Natural killer cell treated with Interleukin-12 subunit alpha and Interleukin-12 subunit beta and Interleukin-15 and Interleukin-18, amount 100 ng/mL, for 72 hours (primary cell): ENCODE data around the gene ITGAE. TPM values are rescaled to one million over a fixed set of nuclear protein-coding genes. Genes with fewer than 3 reads are reported as not detected.
"Not testable (repeated sequence)": the region's sequence is repeated elsewhere in the genome, so short reads cannot be mapped to it uniquely, and the experiment has no call there.

Source experiments
- ATAC-seq, 2 donors: fragments of 150-1000 bp; cut with Tn5 transposase in 1 of 2; sonication (Bioruptor Pico), chemical (Tn5 transposase) in 1 of 2; 2 replicates each; pipeline ENCODE4 v1.10.0; 2021
- DNase-seq: peaks from one replicate; pipeline ENCODE4 v3.0.0; 2022; ENCODE audit warnings: low spot score
- H3K27ac Mint-ChIP-seq, 2 donors: 1 replicate in 1 of 2; 2 replicates in 1 of 2; pipeline ENCODE4 v1.8.0; 2022; ENCODE audit warnings: mixed read lengths in 2 of 2, mild to moderate bottlenecking in 1 of 2, moderate library complexity in 1 of 2
- H3K27me3 Mint-ChIP-seq, 2 donors: 1 replicate in 1 of 2; 2 replicates in 1 of 2; pipeline ENCODE4 v1.8.0; 2022; ENCODE audit warnings: mixed read lengths in 2 of 2
- H3K36me3 Mint-ChIP-seq: one replicate; pipeline ENCODE4 v1.8.0; 2022; ENCODE audit warnings: mixed read lengths
- H3K4me1 Mint-ChIP-seq, 2 donors: 1 replicate in 1 of 2; 2 replicates in 1 of 2; pipeline ENCODE4 v1.8.0; 2022; ENCODE audit warnings: low read depth in 2 of 2, mixed read lengths in 2 of 2, mild to moderate bottlenecking in 1 of 2
- H3K4me3 Mint-ChIP-seq: one replicate; pipeline ENCODE4 v1.8.0; 2022; ENCODE audit warnings: mixed read lengths
- H3K9me3 Mint-ChIP-seq: 2 replicates; pipeline ENCODE4 v1.8.0; 2022; ENCODE audit warnings: mixed read lengths
- total RNA-seq, 2 donors: library from RNA; stranded (reverse); gene quantifications; one replicate each; pipeline ENCODE4 v1.2.3, GENCODE V29; 2022

Gene ITGAE, protein sequence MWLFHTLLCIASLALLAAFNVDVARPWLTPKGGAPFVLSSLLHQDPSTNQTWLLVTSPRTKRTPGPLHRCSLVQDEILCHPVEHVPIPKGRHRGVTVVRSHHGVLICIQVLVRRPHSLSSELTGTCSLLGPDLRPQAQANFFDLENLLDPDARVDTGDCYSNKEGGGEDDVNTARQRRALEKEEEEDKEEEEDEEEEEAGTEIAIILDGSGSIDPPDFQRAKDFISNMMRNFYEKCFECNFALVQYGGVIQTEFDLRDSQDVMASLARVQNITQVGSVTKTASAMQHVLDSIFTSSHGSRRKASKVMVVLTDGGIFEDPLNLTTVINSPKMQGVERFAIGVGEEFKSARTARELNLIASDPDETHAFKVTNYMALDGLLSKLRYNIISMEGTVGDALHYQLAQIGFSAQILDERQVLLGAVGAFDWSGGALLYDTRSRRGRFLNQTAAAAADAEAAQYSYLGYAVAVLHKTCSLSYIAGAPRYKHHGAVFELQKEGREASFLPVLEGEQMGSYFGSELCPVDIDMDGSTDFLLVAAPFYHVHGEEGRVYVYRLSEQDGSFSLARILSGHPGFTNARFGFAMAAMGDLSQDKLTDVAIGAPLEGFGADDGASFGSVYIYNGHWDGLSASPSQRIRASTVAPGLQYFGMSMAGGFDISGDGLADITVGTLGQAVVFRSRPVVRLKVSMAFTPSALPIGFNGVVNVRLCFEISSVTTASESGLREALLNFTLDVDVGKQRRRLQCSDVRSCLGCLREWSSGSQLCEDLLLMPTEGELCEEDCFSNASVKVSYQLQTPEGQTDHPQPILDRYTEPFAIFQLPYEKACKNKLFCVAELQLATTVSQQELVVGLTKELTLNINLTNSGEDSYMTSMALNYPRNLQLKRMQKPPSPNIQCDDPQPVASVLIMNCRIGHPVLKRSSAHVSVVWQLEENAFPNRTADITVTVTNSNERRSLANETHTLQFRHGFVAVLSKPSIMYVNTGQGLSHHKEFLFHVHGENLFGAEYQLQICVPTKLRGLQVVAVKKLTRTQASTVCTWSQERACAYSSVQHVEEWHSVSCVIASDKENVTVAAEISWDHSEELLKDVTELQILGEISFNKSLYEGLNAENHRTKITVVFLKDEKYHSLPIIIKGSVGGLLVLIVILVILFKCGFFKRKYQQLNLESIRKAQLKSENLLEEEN
- total RNA-seq: 10 to 100 TPM; 73.9 to 97.8 TPM

DNA sequence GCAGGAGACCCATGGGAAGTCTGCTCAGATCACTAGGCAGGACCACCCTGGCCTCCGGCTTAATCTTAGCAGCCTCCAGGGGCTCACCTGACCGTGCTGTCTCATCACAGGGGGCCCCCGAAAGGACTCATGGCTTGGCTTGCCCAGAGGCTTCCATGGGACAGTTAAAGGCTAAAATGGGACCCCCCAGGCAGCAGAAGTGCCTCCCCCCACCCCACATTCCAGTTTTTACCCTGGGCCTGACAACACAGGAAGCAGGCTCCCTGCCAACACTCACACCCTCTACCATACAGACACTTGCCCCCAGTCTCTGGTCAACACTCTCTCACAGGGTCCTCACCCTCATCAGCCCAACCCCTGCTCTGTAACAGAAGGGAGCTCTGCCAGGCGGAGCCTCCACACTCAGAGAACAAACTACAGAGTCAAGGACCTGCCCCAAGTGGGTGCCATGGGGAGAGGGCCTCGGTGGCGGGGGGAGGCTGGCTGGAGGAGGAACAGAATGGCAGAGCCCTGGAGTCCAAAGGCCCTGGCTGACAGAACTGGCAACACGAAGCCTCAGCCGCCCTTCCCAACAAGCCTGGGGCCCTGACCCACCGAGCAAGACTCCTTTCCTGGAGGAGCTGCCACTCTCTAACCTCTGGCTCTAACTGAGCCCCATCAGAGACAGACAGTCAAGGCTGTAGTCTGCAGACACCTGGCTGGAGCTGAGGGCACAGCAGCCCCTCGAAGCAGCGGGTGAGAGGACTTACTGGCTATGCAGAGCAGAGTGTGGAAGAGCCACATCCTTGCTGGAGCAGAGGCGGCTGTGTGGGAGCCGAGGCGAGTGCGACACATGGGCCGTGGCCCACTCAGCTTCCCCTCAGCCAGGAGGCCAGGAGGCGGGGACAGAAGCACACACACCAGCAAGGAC lies at the start of gene ITGAE:
TSS of gene ITGAE (minus strand) at position 827 of the 910 bp plus-strand sequence. CDS start at position 783, 44 bp downstream.
- no peak for DNase-seq
- Mint-ChIP-seq H3K9me3 (no peaks in the 10 kb centered on the region), H3K27me3 (peaks cover 0 to 2% of the 10 kb centered on the region in 2 donors), H3K4me1 (peaks cover 39 to 41% of the 10 kb centered on the region in 2 donors), H3K4me3 (no peak within 1 kb of the TSS), H3K27ac (no peak within 1 kb of the TSS), H3K36me3 (peaks cover 8% of the 10 kb centered on the region)
- ATAC-seq: no peak

DNA sequence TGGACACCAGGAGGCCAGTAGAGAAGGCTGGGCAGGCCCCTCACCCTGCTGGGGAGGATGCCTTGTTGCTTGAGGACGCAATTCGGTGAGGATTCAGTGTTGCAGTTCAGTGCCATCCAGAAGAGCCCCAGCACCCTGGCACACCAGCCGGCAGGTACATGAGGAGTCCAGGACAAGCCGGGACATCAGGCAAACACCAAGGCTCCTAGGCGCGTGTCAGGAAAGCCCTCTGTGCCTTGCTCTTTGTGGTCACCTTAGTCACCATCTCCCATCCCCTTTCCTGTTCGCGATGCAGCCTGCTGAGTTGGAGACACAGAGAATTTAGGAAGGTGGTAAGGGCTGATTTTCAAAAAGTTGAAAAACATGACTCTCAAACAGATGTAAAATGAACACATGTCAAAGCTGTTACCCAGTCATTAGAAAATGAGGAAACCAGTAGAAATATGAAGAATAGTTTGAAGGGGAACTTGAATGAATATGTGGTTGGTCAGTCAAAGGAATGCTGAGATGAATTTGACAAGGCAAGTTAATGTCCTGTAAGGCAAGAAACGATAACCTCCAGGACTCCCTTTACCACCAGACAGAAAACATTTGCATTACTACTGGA lies 47.3 kb upstream of the ITGAE start:
- no peaks in the 10 kb centered on the region for H3K9me3 Mint-ChIP-seq
- H3K4me1 Mint-ChIP-seq: peaks cover 16 to 26% of the 10 kb centered on the region in 2 donors
- H3K27me3 Mint-ChIP-seq: peaks cover 11 to 25% of the 10 kb centered on the region in 2 donors
- H3K4me3 Mint-ChIP-seq: no peak overlapping the region
- no peak for DNase-seq
- no peak for ATAC-seq
- H3K27ac Mint-ChIP-seq: no peak overlapping the region
- H3K36me3 Mint-ChIP-seq: peaks cover 5% of the 10 kb centered on the region

DNA sequence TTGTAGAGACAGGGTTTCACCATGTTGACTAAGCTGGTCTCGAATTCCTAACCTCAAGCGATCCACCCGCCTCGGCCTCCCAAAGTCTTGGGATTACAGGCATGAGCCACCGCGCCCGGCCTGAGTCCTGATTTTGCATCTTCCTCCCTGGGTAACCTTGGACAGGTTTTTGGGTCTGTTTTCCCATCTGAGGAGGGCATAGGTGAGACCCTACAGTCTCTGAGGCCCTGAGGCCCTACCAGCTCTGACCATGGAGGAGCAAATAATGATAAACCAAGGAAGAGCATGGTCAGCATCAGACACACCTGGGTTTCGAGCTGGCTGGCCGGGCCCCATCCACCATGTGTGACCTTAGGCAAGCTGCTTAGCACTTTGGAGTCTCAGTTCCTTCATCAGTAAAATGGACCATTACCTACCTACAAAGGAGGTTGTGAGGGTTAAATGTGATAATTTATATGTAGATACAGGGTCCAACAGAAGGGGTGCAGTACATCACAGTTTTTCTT lies 46.2 kb upstream of the ITGAE start:
- peaks cover 17 to 26% of the 10 kb centered on the region in 2 donors for H3K4me1 Mint-ChIP-seq
- H3K36me3 Mint-ChIP-seq: peaks cover 5% of the 10 kb centered on the region
- peak overlapping the region in 1 of 2 donors; percentile 27 for H3K27ac Mint-ChIP-seq
- H3K27me3 Mint-ChIP-seq: peaks cover 8 to 18% of the 10 kb centered on the region in 2 donors
- no peak overlapping the region for H3K4me3 Mint-ChIP-seq
- H3K9me3 Mint-ChIP-seq: no peaks in the 10 kb centered on the region
- DNase-seq: no peak
- ATAC-seq: no peak

DNA sequence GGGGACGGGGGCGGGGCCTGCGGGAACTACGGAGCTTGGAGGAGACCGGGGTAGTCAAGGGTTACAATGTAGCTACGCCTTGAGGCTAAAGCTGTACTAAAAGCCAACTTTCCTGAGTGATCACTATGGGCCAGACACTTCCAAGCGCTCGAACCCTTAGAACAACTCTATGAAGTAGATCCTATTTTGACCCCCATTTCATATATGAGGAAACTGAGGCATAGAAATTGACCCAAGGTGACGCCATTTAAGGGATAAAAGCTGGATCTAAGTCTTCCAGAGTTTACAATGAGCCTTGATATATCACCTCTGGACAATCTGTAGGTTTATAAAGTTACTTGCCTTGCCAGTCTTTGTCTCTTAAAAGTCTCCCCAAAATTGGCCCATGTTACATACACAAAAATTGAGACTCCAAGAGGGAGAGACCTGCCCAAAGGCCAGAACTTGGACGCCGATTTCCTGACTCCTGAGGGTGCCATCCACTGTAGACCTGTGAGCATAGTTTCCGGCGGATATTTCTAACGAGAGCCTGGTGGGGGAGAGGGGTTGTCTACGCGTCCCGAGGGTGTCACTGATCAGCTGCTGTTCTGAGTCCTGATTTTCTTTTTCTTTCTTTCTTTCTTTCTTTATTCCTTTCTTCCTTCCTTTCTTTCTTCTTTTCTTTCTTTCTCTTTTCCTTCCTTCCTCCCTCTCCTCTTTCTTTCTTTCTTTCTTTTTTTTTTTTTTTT lies 45.6 kb upstream of the ITGAE start:
- Mint-ChIP-seq H3K4me1 (peaks cover 17 to 26% of the 10 kb centered on the region in 2 donors), H3K27me3 (peaks cover 1 to 11% of the 10 kb centered on the region in 2 donors), H3K9me3 (no peaks in the 10 kb centered on the region), H3K36me3 (peaks cover 5% of the 10 kb centered on the region), H3K4me3 (peak overlapping the region; percentile 93), H3K27ac (peak overlapping the region in 1 of 2 donors; percentile 77)
- DNase-seq (no peak), ATAC-seq (no peak)

DNA sequence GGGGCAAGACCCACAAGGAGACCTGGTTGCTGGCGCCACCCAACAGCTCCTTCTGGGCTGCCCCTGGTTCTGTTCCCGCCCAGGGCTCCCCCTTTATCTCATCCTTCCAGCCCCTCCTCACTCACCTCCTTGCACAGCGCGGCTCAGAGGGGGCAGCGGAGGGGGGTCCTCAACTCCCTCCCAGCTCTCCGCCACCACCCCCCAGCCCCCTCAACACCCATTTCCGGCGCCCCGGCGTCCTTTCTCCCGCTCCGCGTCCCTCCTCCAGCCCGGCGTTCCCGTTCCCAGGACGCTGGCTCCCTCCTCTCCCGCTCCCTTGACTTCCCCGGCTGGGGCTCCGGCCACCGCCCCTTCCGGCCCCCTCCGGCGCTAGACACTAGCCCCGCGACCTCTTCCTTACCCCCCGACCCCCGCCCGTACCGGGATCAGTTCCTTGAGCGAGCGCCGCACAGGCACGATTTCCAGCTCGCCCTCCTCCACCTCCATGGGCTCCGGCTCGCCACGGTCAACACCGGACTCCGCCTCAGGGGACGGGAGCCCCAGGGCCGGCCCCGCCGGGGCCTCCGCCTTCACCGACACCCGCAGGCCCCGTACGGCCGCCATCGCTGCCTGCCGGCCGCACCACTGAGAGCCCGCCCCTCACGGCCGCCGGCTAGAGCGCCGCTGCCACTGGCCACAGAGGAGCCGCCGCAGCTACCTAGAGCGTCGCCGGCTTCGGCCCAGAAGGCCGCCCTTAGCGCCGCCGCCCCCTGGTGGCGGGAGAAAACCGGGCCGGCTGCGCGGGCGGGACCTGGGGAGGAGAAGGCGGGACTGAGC lies 44.8 kb upstream of the ITGAE start, which contains the start of gene NCBP3:
TSS of gene NCBP3 (minus strand) at position 626 of the 816 bp plus-strand sequence. CDS start at position 603, 23 bp downstream.
- Mint-ChIP-seq H3K4me3 (peak within 1 kb of the TSS; percentile 93), H3K4me1 (peaks cover 22 to 32% of the 10 kb centered on the region in 2 donors), H3K27ac (peak within 1 kb of the TSS; percentile 77 to 93), H3K9me3 (no peaks in the 10 kb centered on the region), H3K36me3 (peaks cover 7% of the 10 kb centered on the region), H3K27me3 (peaks cover 0 to 8% of the 10 kb centered on the region in 2 donors)
- DNase-seq (peak; percentile 93), ATAC-seq (peak; percentile 99)

DNA sequence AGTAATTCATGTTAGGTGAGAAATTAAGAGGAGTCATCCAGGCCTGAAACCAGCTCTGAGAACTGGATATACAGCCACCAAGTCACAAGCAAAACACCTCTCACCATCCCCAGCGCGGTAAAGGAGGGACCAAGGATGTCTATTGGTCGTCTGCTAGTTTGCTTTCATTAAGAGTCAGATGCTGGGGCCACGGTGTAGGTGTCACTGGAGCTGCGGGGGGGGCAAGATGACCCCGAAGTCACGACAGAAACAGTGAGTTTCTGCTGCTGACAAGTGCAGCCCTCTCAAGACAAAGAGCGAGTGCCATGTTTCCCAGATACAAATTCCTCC lies 44.3 kb upstream of the ITGAE start:
- Mint-ChIP-seq H3K4me1 (peaks cover 27 to 36% of the 10 kb centered on the region in 2 donors), H3K27me3 (peaks cover 0 to 8% of the 10 kb centered on the region in 2 donors), H3K36me3 (peaks cover 12% of the 10 kb centered on the region), H3K9me3 (no peaks in the 10 kb centered on the region), H3K4me3 (peak overlapping the region; percentile 93), H3K27ac (peak overlapping the region; percentile 77 to 93)
- DNase-seq (no peak), ATAC-seq (peak; percentile 28 to 56)

DNA sequence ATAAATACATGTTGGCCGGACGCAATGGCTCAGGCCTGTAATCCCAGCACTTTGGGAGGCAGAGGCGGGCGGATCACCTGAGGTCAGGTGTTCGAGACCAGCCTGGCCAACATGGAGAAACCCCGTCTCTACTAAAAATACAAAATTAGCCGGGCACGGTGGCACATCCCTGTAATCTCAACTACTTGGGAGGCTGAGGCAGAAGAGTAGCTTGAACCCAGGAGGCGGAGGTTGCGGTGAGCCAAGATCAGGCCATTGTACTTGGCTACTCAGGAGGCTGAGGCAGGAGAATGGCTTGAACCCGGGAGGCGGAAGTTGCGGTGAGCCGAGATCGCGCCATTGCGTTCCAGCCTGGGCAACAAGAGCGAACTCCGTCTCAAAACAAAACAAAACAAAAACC lies 43.6 kb upstream of the ITGAE start:
- not testable (repeated sequence) for DNase-seq

DNA sequence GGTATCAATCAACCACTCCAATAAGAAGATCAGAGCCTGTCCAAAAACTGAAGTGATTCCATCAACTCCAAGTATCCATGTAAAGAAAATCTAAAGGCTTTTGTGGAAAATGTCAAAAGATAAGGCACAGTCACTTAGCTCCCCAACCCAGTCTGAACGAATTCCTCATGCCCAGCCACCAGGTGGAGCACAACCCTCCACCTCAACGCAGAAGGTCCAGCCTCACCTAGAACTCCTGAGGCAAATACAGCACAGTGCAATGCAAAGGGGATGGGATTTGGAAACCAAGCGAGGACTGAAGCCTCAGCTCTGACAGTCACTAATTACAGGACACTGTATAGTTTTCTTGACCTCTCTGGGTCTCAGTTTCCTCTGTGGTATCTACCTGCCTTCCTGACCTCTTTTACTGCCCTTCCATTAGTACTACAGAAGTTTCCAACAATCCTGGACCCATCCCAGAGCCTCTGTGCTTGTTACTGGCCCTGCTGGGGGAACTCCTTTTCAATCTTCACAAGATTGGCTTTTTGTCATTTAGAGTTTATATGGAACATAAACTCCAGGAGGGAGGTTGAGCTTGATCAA lies 43.0 kb upstream of the ITGAE start:
- Mint-ChIP-seq H3K4me1 (peaks cover 32 to 36% of the 10 kb centered on the region in 2 donors), H3K36me3 (peaks cover 19% of the 10 kb centered on the region), H3K27me3 (no peaks in the 10 kb centered on the region), H3K4me3 (peak overlapping the region; percentile 93), H3K27ac (peak overlapping the region; percentile 39 to 77), H3K9me3 (no peaks in the 10 kb centered on the region)
- ATAC-seq (no peak), DNase-seq (no peak)

More for the DNA sequence above, 43.6 kb upstream of the ITGAE start:
- H3K36me3 Mint-ChIP-seq: peaks cover 19% of the 10 kb centered on the region
- not testable (repeated sequence) for ATAC-seq, H3K9me3 Mint-ChIP-seq, H3K27me3 Mint-ChIP-seq
- peak overlapping the region; percentile 93 for H3K4me3 Mint-ChIP-seq
- peaks cover 31 to 36% of the 10 kb centered on the region in 2 donors for H3K4me1 Mint-ChIP-seq
- H3K27ac Mint-ChIP-seq: peak overlapping the region; percentile 39 to 77

DNA sequence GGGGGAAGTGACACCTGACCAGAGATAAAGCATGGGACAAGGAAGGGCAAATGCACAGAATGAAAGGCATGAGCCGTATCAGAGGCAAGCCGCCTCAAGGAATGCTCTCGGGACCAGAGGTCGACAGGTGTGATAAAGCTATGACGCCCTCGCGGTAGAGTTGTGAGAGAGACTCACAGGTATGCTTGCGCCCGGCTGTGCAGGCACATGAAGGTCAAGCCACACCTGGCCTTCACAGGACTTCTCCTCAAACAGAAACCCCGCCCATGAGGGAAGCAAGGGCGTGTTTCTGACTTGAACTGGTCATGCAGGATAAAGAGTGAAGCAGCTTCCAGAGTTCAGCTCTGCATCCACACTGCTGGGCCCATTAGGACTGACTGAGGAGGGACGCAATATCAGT lies 37.2 kb upstream of the ITGAE start:
- H3K36me3 Mint-ChIP-seq: peaks cover 35% of the 10 kb centered on the region
- H3K4me1 Mint-ChIP-seq: peaks cover 26 to 30% of the 10 kb centered on the region in 2 donors
- H3K4me3 Mint-ChIP-seq: no peak overlapping the region
- no peaks in the 10 kb centered on the region for H3K9me3 Mint-ChIP-seq
- no peak for DNase-seq
- ATAC-seq: no peak
- H3K27me3 Mint-ChIP-seq: no peaks in the 10 kb centered on the region
- no peak overlapping the region for H3K27ac Mint-ChIP-seq

DNA sequence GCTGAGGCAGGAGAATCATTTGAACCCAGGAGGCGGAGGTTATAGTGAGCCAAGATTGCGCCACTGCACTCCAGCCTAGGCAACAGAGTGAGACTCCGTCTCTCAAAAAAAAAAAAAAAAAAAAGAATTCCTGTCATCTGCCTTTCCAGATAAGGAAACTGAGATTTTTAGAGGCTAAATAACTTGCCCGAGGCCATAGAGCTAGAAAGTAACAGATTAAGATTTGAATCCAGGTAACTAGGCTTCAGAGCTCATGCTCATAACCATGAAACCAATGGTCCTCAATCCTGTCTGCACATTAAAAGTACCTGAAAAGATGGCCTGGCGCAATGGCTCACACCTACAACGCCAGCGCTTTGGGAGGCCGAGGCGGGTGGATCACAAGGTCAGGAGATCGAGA lies 35.6 kb upstream of the ITGAE start:
- DNase-seq (no peak), ATAC-seq (no peak)
- Mint-ChIP-seq H3K4me1 (peaks cover 26 to 30% of the 10 kb centered on the region in 2 donors), H3K27ac (no peak overlapping the region), H3K4me3 (no peak overlapping the region), H3K9me3 (no peaks in the 10 kb centered on the region), H3K27me3 (no peaks in the 10 kb centered on the region), H3K36me3 (peaks cover 35% of the 10 kb centered on the region)
